GM19025 (cell line): ENCODE data around the gene DHRS7B.
A peak's percentile ranks its signal among the peaks of the same experiment; 100 is the strongest.
"Not testable (repeated sequence)": the region's sequence is repeated elsewhere in the genome, so short reads cannot be mapped to it uniquely, and the experiment has no call there.

Source experiments
- ATAC-seq: cut with Tn5 transposase; IDR thresholded peaks from one replicate; pipeline ENCODE4 v1.9.1; 2021; ENCODE audit warnings: mild to moderate bottlenecking, low read depth, moderate library complexity; ENCODE audit not compliant: unreplicated experiment

The DHRS7B gene

DNA sequence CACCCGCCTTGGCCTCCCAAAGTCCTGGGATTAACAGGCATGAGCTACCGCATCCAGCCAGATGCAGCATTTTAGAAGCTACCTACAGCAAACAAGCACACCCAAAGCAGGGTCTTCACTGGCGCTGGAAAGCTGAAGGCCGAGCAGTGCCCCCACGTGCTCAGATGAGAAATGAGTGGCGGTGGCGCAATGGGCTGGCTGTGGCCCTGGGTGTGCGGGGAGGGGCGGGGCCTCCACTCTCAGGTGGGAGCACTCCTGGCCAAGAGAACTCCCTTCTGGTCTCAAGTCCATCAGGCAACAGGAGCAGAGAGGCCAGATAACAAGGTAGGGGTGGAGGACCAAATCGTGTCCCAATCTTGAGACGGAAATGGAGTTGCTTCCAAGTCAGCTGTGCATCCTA, 75.1 kb downstream of the DHRS7B start:
- ATAC-seq = no peak

DNA sequence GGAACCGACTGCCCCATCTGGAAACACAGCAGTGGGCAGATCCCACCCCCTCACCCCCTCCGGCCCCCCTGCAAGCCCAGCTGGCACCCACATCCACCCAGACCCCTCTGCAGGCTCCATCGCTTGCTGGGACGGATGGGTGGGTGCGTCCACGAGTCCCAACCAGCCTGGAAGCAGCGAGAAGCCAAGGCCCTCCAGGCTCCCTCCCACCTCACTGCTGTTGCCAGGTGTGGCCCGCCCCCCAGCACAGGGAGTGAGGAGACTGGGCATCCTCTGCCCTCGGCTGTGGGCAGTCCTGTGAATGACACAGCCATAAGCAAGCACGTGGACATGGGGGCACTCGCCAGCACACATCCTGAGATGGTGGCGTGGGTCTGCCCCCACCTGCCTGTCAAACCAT, 75.7 kb downstream of the DHRS7B start:
- ATAC-seq = no peak

DNA sequence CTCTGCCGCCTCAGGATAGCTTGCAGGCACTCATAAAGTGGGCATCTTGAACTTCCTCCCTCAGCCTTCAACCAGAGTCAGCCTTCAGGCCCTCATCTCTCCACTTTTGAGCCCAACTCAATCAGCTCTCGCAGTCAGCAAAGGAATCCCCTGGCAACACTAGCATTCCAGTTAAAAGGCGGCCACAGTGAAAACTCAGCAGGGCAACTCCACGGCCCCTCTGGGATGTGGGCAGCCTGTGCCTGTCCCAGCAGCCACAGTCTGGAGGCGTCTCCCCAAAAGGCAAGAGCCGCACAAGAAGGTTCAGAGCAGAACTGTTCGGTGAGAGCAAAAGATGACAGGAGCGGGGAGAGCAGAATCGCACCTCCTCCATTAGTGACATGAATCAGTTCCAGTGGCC, 78.2 kb downstream of the DHRS7B start:
- no peak for ATAC-seq

DNA sequence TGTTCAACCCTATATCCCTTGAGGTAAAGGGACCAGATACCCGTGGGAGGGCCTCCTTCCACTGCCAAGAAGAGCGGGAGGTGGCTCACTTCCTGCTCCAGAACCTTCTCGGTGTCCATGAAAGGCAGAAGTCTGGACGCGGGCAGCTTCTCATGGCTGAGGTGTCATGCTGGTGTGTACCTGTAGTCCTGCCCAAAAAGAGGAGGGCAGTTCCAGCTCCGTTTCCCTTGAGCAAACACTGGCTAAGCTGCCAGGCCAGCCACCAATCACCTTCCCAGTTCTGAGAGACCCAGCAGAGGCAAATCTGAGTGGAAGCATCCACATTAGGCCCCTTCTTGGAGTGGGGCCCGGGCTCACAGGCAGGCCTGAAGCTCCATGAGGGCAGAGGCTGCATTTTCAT, 81.6 kb downstream of the DHRS7B start:
- ATAC-seq = no peak

DNA sequence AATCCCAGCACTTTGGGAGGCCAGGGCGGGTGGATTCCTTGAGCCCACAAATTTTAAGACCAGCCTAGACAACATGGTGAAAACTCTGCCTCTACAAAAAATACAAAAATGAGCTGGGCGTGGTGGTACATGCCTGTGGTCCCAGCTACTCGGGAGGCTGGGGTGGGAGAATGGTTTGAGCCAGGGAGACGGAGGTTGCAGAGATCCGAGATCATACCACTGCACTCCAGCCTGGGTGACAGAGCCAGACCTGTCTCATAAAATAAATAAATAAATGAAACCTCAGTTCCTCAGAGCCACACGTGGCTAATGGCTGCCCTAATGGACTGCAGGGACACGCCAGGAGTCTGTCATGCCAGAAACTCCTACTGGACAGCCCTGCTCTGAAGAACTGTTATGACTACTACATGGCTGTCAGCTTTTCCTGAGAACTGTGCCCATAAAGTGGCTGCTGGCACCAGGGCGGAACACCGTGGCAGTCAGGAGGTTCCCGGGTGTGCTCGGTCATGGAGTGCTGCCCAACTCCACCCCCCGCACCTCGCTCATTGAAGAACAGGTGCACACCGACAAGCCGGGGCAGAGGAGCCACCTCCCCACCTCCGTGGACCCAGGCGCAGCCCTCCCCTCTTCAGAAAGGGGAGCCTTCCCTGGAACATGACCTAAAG, 82.9 kb downstream of the DHRS7B start:
- ATAC-seq = no peak

DNA sequence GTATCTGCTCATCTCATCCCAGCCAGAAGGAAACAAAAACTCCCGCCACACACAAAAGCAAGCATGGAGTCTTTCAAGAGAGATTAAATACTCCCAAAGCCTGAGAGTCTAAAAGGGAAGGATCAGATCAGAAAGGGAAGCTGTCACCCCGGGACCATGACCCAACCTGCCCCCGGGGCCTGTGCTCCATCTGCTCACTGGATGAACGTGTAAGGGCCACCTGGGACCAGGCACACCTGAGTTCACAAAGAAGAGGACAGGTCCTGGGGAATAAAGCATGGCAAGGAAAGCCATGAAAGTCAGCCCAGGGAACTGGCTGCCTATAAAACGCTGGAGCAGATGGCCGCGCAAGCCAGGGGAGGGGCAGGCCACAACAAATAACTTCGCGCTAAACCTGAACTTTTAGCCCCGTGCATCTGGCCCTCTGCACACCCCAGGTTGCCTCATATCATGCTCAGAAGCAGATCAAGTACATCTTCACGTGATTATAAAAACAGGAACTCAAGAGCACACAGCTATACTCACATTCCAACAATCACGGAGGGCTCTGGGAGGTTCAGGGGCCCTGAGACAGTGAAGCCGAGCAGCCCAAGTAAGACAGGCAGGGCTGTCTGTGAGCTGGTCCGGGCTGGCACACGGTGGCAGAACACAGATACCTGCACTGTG, 83.8 kb downstream of the DHRS7B start:
- no peak for ATAC-seq

DNA sequence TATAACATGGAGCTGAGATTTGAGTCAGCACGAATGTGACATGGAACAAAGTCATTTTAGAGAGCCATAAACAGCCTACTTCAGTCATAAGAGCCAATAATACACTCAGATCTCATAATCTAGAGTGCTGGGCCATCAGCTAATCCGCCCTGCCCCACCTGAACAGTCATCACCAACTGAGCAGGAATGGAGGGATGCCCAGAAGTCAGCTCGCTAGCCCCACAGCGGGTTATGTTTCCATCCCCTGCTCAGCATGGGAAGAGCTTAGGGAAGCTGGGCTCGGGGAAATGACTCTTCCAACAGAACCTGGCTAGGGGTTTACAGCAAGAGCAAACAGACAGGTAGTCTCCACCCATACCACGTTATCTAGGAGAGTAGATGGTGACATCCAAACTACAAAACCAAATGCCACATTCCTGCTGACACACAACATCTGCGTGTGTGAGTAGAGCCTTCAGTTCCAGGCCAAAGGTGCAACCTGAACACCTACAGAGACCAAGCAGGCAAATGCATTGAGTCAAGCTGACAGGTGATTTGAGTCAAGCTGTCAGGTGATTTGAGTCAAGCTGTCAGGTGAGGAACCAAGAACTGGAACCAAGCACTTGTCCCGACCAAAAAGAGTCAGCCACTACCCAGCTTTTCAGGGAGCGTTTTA, 85.2 kb downstream of the DHRS7B start:
- no peak for ATAC-seq

DNA sequence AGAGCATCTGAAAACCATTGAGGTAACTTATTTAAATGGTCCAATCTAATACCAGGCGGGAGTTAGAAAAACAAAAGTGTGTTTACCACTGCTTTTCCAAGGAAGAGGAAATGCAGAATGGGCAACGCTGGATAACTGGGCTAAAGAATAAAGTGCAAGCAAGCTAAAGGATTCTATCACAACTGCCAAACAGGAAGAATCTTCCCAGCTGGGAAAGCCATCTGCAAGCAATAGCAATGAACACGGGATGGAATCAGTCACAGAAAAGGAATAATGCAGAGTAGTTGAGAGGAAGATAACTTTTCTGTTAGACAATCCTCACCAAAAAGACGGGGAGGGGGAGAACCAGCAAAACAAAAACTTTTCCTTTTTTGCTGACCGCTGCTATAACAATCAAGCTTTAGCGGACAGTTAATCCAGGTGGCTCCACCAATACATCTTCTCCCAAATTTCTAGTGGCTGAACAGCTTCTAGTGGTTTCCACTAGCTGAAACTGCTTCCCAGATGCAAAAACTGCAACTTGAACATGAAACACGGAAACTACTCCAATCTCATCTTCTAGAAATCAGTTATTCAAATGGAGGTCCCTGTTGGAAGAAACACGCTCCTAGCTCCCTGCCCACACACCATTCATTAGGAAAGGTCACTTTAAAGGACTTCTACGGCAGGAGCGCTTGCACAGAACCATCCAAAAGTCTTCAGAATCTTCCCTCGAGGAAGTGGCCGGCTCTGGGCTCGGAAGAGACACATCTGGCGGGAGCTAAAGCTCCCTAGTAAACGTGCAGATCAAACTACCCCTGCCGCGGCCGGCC, 86.3 kb downstream of the DHRS7B start:
- no peak for ATAC-seq

DNA sequence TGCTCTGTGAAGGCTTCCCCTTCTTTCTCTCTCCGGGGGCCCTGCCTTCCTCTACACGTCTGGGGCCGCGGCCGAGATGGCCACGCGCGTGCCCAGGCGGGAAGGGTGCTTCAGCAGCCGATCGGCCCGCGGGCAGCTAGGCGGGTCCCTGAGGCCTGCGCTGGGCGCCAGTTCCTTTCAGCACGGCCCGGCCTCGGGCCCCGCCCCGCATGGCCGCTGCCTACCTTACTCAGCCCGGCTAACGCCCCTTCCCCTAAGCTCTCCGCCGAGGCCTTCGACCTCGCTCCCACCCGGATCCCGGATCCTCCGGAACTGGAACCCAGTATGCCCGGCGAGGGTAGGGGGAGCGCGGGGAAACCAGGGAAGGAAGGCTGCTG, 86.9 kb downstream of the DHRS7B start:
- peak; percentile 11 for ATAC-seq

DNA sequence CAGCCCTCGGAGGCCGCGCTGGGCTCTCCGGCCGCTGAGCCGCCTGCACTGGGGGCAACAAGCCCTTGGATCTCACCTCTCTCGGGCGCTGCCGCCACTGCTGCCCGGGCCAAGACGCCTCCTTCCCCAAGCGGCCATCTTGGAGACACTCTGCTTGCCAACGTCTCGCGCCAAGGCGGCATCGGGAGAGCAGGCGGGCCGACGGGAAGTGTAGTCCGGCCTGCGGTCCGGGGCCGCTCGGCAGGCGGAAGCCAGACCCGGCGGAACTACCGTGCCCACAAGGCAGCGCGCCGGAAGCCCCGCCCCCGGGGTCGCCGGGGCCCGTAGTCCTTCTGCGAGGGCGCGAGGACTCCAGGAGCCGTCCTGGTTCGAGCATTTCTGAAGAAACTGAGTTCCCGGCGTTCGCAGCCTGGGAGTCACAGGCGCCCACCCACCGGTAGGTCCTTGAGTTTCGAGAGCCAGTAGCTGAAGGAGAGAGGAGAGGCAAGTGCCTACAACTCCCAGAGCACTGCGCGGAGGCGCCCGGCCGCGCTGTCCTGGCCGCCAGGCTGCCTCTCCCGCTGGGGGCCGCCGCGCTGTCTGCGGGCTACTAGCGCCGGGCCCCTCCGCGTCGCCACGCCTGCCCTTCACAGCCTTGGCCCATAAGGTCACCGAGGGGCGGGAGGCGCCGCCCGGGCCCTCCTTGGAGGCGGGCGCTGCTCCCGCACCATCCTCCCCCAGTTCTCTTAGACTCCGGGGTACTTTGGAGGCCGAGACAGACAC, 87.4 kb downstream of the DHRS7B start, which contains the start of gene TMEM11:
TMEM11 (minus strand) TSS at position 147 of the 762 bp plus-strand sequence; CDS start at position 138, 9 bp downstream.
- peak; percentile 85 for ATAC-seq

DNA sequence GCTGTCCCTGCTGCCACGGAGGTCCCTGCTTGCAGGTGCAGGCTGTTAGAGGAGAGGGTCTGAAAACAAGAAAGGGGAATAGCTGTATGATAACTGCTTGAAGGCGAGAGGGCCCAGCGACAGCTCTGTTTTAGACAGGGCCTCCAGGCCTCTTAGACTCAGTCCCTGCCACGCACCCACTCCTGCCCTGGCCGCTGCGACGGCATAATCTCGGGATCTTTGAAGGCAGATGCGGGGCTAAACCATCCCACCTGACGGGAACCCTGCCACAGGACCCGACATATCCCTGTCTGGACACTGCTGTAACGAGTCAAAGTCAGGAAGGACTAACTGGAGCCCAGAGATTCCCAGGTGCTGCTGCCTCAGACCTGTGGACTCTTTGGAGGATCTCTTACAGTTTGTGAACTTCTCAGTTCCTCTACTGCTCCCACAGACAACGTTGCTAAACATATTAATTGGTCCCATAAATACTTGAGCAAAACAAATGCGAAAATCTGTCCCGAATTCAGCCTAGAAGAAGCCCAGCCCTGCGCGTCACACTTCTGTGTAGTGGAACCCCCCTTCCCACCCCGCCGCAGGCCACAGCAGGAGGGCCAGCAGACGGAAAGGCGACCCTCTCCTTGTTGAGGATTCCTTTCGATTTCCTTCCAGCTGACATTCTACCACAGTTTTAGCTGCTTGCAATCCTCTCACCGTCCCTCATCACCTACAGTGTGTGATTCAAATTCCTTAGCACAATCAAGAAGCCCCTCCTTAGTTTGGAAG, 88.2 kb downstream of the DHRS7B start:
- ATAC-seq = no peak

DNA sequence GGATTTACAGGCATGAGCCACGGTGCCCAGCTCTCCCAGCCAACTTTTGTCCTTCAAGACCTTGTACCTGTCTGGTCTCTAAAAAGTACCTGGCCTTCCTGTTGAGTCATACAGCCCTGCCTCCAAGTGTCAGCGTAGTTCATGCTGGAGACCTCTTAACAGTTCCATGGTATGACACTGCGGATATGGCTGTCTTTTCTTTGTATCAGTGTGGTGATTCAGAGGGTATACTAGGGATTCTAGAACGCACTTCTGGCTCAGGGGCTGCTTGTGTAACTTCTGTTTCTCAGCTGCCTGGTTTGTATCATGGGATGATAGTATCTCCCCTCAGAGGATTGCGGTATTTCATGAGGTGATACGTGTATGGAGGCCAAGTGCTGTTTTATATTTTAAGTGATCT, 89.2 kb downstream of the DHRS7B start:
- ATAC-seq = no peak

DNA sequence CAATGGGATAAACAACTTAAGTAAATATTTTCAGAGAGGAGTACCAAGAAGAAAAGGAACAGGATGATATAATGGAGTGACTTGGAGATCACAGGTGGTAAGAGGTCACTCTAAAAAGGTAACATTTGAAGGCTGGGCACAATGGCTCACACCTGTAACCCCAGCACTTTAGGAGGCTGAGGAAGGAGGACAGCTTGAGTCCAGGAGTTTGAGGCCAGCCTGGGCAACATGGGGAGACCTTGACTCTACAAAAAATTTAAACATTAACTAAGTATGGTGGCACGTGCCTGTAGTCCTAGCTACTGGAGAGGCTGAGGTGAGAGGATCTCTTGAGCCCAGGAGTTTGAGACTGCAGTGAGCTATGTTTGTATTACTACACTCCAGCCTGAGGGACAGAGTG, 90.6 kb downstream of the DHRS7B start:
- no peak for ATAC-seq

DNA sequence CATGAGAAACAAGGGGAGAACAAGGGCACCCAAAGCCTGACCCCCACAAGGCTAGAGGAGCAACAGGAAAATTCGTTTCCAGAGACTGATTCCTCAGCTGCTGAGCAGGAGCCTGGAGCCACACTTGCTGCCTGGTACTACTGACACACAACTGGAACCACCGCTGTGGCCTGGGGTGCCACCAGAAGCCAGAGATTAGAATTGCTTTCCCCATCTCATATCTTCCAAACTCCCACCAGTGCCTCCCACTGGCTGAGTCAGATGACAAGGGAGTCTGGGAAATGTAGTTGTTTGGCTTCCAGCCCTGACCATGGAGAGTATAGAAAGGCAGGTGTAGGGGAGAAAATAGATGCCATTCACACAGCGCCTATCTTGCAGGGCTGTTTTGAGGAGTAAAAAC, 91.3 kb downstream of the DHRS7B start:
- no peak for ATAC-seq

DNA sequence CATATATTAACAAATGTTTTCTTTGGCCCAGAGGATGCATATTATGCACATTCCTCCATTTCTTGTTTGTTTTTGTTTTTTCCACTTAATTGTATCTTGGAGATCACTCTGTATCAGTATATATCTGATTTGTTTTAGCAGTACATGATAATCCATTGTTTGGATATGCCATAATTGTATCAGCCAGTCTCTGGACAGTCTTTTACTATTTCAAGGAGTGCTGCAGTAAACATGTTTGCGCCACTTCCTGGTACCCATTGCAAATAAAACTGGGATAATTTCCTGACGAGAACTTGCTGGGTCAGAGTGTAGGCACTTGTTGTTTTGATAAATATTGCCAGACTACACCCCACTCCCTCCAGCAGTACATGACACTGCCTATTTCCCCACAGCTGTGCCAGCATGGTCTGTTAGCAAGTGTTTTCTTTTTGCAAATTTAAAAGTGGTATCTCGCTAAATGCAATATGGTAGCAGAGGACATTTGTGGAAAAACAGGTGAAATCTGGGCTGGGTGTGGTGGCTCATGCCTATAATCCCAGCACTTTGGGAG, 92.1 kb downstream of the DHRS7B start:
- ATAC-seq = no peak

DNA sequence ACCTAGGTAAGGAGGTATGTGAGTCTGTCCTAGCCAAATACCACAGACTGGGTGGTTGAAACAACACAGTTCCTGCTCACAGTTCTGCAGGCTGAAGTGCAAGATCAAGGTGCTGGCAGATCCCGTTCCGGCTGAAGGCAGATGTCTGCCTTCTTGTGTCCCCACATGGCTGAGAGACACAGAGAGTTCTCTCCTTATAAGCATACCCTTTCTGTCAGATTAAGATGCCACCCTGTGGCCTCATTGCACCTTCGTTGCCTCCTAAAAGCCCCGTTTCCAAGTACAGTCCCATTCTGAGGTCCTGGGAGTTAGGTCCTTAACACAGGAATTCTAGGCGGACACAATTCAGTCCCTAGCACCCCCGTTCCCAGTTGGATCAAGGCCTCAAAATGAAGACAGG, 96.3 kb downstream of the DHRS7B start:
- no peak for ATAC-seq

DNA sequence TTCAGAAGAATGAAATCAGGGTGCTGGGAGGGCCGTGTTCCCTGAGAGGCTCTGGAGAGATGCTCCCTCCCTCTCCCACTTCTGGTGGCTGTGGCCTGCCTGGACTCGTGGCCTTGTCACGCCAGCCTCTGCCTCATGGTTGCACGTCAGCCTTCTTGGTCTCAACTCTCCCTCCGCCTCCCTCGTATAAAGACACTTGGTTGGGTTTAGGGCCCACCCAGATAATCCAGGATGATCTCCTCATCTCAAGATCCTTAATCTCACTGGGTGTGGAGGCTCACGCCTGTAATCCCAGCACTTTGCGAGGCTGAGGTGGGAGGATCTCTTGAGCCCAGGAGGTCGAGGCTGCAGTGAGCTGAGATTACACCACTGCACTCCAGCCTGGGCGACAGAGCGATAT, 100.5 kb downstream of the DHRS7B start:
- not testable (repeated sequence) for ATAC-seq

DNA sequence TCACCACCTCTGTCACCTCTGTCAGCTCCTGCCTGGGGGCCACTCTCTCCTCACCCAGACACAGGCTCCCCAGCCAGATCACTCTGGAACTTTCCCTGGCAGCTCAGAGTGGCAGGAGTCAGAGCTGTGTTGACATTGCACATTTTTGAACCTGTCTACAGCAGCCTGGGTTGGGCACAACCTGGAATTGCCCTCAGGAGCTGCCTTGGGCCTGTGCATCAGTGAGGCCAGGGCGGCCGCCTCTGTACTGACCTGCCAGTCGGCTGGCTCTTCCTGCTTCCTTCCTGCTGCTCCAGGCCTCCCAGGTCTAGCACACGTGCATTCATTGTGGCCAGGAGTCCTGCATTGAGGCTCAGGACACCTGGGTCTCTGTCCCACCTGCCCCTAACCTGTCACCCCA, 101.3 kb downstream of the DHRS7B start:
- ATAC-seq = no peak

DNA sequence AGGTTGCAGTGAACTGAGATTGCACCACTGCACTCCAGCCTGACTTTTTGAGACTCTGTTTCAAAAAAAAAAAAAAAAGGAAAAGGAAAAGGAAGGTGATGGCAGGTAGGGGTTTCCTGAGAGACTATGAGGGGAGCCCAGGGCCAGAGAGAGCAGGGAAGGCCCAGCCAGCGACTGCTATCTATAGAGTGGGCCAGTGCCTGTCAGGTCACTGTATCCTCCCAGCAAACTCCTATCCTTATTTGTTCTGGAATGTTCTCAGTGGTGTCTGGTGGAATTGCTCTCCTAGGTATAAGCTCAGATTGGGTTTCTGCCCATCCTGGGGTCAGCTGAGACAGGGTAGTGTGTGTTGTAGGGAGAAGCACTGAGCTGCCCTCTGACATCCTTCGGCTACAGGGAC, 102.1 kb downstream of the DHRS7B start:
- no peak for ATAC-seq
